Ovary (tissue), 3 donors: ENCODE data around the gene MBD3L2B.

Source experiments
- CTCF ChIP-seq, 3 donors: fragments of 450-650 bp in 2 of 3; fragments of 200-600 bp in 1 of 3; IDR thresholded peaks; one replicate each; pipeline versions ENCODE4 v1.5.1 to v1.8.0; 2016 to 2022; ENCODE audit warnings: antibody characterized with exemption in 3 of 3, mild to moderate bottlenecking in 1 of 3
- EP300 ChIP-seq: sonication (generic); formaldehyde crosslinking; IDR thresholded peaks from one replicate; pipeline ENCODE4 v1.6.1; 2017; ENCODE audit warnings: antibody characterized with exemption
- POLR2A ChIP-seq: fragments of 450-650 bp; IDR thresholded peaks from one replicate; pipeline ENCODE4 v1.6.1; 2017; ENCODE audit warnings: antibody characterized with exemption, mild to moderate bottlenecking, moderate library complexity
- donor health status: DM: no; HTN: no; CAD: no.

- TF ChIP-seq CTCF (IDR thresholded peaks at IDR 0.05) = no peak
- no peak for TF ChIP-seq EP300
- TF ChIP-seq POLR2A = no peak
Measured at GRCh38 chr19:6970021-6970420, 51.2 kb downstream of the MBD3L2B start.
